GM13977 (cell line): ENCODE results near the gene TACC3.

Source experiments
- DNase-seq: peaks from one replicate; pipeline ENCODE4 v3.0.0; 2012; ENCODE audit warnings: low spot score
- in situ Hi-C: fragments of 300-500 bp; cut with MboI; formaldehyde crosslinking; loops from one replicate; pipeline ENCODE4 v1.12.0; 2022; ENCODE audit warnings: low sequenced_read_pairs, low pct_unique_long_range_greater_than_20kb, mixed read lengths, inconsistent platforms; ENCODE audit not compliant: unreplicated experiment
- TF ChIP-seq, protein P1 (sequence below): IDR thresholded peaks from 2 replicates; pipeline ENCODE4 v1.5.1; 2012; ENCODE audit warnings: mild to moderate bottlenecking, control low read depth; ENCODE audit not compliant: insufficient read depth; ENCODE audit errors: extremely low read depth, missing control alignments

The TACC3 gene

GRCh38 chr4:1767061-1767769 is 45.9 kb downstream of the TACC3 start:
- TF ChIP-seq, protein P1, sequence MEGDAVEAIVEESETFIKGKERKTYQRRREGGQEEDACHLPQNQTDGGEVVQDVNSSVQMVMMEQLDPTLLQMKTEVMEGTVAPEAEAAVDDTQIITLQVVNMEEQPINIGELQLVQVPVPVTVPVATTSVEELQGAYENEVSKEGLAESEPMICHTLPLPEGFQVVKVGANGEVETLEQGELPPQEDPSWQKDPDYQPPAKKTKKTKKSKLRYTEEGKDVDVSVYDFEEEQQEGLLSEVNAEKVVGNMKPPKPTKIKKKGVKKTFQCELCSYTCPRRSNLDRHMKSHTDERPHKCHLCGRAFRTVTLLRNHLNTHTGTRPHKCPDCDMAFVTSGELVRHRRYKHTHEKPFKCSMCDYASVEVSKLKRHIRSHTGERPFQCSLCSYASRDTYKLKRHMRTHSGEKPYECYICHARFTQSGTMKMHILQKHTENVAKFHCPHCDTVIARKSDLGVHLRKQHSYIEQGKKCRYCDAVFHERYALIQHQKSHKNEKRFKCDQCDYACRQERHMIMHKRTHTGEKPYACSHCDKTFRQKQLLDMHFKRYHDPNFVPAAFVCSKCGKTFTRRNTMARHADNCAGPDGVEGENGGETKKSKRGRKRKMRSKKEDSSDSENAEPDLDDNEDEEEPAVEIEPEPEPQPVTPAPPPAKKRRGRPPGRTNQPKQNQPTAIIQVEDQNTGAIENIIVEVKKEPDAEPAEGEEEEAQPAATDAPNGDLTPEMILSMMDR = no peak
- in situ Hi-C loops = no loop called here

GRCh38 chr4:1767770-1768366 is 46.5 kb downstream of the TACC3 start:
- DNase-seq = peak; percentile 82
- TF ChIP-seq, protein P1 = peak; percentile 50
- in situ Hi-C loops = no loop called here

More at GRCh38 chr4:1767061-1767769, 45.9 kb downstream of the TACC3 start:
- DNase-seq = peak; percentile 82

DNA sequence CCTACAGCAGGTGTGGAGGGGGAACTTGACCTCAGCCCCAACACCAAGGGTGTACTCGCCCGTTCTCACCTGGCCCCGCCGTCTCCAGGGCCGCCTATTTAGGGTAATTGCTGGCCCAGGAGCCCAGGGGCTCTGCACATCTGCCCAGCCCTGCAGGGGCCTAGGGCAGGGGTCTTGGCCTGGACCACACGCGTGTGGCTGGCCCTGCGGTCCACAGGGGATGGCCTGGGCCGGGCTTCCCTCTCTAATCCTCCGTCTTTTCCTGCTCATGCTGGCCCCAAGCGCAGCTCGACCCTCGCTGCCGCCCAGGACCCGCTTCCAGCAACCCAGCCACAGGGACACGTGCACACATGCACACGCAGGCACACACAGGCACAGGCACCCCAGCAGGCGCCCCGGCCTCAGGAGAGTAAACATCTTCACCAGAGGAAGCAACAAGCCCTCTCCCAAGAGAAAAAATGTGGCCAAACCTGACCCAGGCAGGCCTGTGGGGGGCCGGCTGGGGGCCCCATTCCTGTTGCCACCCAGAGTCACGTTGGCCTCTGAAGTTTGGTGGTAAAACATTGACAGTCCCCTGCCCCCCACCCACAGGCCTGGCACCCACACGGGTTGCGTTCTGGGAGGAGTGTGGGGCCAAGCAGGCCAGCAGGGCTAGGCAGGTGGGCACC is 47.2 kb downstream of the TACC3 start:
- DNase-seq = no peak
- in situ Hi-C loops = no loop called here
- TF ChIP-seq, protein P1 = no peak

DNA sequence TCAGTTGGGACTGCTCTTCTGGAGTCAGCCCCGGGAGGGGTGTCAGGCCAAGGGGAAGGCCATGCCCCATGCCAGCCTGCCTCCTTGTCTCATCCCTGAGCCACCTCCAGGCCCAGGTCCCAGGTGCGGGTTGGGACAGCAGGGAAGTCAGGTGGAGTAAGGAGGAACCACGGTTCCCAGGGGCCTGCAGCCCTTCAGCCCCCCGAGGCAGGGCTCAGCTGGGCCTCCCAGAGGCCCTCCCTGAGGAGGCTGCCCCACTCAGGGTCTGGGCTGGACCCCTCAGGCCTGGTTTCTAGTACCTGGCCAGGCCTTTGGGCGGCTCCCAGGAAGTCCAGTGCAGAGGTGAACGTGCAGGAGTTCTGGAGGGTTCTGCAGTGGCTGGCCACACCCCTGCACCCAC is 48.4 kb downstream of the TACC3 start:
- in situ Hi-C loops = no loop called here
- DNase-seq = no peak
- TF ChIP-seq, protein P1 = no peak

DNA sequence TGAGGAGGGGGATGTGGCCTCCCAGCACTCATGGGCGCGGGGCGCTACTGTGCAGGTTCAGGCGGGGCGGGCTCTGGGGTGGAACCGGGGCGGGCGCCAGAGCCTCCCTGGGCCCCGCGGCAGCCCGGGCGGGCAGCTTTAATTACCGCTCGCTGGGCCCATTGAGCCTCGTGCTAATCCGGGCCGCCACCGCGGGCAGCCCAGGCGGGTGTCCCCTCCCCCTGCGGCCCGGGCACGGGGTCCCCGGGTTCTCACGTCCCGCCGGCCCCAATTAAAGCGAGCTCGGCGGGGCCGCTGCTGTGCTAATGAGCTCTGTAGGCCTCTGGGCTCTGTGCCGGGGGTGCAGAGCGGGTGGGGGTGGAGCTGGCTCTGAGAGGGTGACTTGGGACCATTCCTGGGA is 48.9 kb downstream of the TACC3 start:
- in situ Hi-C loops = no loop called here
- TF ChIP-seq, protein P1 = no peak
- no peak for DNase-seq

DNA sequence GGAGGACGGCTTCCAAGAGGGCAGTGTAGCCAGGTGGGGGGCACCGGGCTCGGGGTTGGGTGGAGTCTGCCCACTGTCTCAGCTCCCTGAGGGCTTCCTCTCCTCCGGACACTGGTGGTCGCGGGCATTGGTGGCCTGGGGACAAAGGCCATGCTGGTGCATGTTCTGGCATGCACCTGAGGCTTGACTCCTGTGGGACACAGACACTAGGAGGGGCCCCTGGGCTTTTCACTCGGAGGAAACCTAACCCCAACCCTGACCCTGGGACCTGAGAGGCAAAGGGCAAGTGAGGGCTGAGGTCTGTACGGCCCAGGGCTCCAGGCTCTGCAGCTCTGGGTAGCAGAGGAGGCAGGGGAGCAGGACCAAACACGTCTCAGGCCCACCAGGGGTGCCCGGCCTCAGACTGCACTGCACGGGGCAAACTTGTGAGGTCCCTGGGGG is 49.5 kb downstream of the TACC3 start:
- in situ Hi-C loops = no loop called here
- DNase-seq = no peak
- TF ChIP-seq, protein P1 = no peak
